ENCODE measurements around the gene DNAJC8.

Gene DNAJC8

GRCh38 chr1:28170001-28170596 lies 62.7 kb downstream of the DNAJC8 start:
- no peak for DNase-seq

GRCh38 chr1:28163496-28164161 lies 69.2 kb downstream of the DNAJC8 start:
- no peak for DNase-seq

- DNase-seq, result no peak
Observed at GRCh38 chr1:28162151-28162550, 70.7 kb downstream of the DNAJC8 start.

- DNase-seq, result no peak
Observed at GRCh38 chr1:28161751-28162150, 71.1 kb downstream of the DNAJC8 start.

- no peak for DNase-seq
Observed at GRCh38 chr1:28160782-28161266, 72.0 kb downstream of the DNAJC8 start.

- DNase-seq, result no peak
Observed at GRCh38 chr1:28159680-28160079, 73.1 kb downstream of the DNAJC8 start.

DNA sequence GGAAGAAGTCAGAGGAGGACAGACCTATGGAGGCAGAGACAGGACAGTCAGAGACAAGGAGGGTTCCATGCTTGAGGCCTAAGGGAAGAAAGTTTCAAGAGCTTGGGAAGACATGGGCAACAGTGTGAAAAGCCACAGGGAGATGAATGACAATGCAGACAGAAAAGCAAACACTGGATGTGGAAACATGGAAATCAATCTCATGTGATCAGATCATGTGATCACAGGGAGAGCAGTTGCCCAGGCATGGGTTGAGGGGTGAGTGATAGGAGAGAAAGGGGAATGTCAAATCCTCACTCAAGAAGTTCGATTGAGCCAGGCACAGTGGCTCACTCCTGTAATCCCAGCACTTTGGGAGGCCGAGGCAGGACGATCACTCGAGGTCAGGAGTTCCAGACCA lies 73.6 kb downstream of the DNAJC8 start:
- no peak for DNase-seq

GRCh38 chr1:28157894-28158293 lies 74.9 kb downstream of the DNAJC8 start:
- no peak for DNase-seq

DNA sequence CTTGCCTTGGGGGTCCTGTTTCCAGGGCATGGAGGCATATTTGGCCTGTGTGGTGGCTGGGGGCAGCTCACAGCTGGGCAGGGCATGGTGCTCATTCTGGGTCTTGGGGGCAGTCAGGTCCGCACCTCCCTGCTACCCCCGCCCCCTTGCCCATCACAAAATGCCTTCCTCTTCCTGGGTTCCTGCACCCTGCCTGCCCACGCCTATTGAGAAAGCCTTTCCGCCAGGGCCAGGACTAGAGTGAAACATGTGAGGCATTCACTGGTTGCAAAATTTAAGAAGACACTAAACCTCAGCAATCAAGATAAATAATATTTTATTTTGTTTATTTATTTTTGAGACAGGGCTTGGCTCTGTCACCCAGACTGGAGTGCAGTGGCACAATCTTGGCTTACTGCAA lies 76.0 kb downstream of the DNAJC8 start:
- DNase-seq, result no peak

GRCh38 chr1:28155628-28156027 lies 77.2 kb downstream of the DNAJC8 start:
- DNase-seq, result no peak

DNA sequence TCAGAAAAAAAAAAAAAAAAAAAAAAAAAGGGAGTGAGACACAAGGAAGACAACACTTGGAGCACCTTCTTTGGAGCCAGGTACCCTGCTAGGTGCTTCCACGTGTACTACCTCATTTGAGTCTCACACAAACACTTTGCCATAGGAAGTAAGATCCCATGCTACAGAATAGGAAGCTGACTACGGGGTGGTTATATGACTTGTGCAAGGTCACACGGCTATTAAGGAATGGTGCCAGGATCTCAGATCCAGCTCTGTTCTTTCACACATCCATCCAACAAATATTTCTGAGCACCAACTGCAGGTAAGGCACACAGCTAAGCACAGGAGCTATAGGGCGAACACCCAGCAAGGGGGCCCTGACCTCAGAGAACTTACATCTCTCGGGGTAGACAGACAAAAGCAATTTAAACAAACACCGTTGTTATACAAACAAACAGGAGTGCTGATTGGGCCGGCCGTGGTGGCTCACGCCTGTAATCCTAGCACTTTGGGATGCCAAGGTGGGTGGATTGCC lies 78.7 kb downstream of the DNAJC8 start:
- DNase-seq, result no peak

Measured in hematopoietic multipotent progenitor cell treated with erythropoietin and hydrocortisone succinate and interleukin-3 and kit ligand, for 8 days (in vitro differentiated cells).